ENCODE results near the gene SURF2. TPM values are rescaled to one million over a fixed set of nuclear protein-coding genes. Genes with fewer than 3 reads are reported as not detected.

The SURF2 gene
- total and polyA plus RNA-seq, 9 of the 15 experiments (the other 6 are each of a cell fraction or from before 2014, with no cell fraction given): 5.5 to 82.5 (median 21.3) TPM

- TF ChIP-seq ZFX (CRISPR knock-in tag; IDR thresholded peaks at IDR 0.05): peak; percentile 98
- TF ChIP-seq HLTF (IDR thresholded peaks at IDR 0.05): no peak
- TF ChIP-seq SMARCC2 (IDR thresholded peaks at IDR 0.05; ENCODE audit: low read depth): no peak
- TF ChIP-seq TAF15 (IDR thresholded peaks at IDR 0.05; ENCODE audit: low read depth, low read length): no peak
- no peak for TF ChIP-seq SREBF1 (IDR thresholded peaks at IDR 0.05; ENCODE audit: borderline replicate concordance, low read depth, low read length)
- TF ChIP-seq, protein P1, sequence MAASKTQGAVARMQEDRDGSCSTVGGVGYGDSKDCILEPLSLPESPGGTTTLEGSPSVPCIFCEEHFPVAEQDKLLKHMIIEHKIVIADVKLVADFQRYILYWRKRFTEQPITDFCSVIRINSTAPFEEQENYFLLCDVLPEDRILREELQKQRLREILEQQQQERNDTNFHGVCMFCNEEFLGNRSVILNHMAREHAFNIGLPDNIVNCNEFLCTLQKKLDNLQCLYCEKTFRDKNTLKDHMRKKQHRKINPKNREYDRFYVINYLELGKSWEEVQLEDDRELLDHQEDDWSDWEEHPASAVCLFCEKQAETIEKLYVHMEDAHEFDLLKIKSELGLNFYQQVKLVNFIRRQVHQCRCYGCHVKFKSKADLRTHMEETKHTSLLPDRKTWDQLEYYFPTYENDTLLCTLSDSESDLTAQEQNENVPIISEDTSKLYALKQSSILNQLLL (CRISPR knock-in tag; IDR thresholded peaks at IDR 0.05; ENCODE audit: borderline replicate concordance): no peak
- TF ChIP-seq MTA1 (IDR thresholded peaks at IDR 0.05; ENCODE audit: borderline replicate concordance): no peak
- TF ChIP-seq USF1 (CRISPR knock-in tag; IDR thresholded peaks at IDR 0.05): no peak; the same call in 1 of the 2 replicates
- TF ChIP-seq ZBTB9 (CRISPR knock-in tag; IDR thresholded peaks at IDR 0.05): no peak; the same call in 1 of the 2 replicates
- no peak for TF ChIP-seq ZSCAN32 (CRISPR knock-in tag; IDR thresholded peaks at IDR 0.05)
- no peak for TF ChIP-seq CGGBP1 (CRISPR knock-in tag; IDR thresholded peaks at IDR 0.05)
- TF ChIP-seq STAT5A (IDR thresholded peaks at IDR 0.05; ENCODE audit: borderline replicate concordance, low read length): no peak
- no peak for TF ChIP-seq ETS2 (tag; IDR thresholded peaks at IDR 0.05; ENCODE audit: borderline replicate concordance, poor library complexity, severe bottlenecking)
- TF ChIP-seq ZNF668 (CRISPR knock-in tag; IDR thresholded peaks at IDR 0.05): no peak
- no peak for TF ChIP-seq KAT8 (IDR thresholded peaks at IDR 0.05; ENCODE audit: low read depth)
- TF ChIP-seq, protein P2, sequence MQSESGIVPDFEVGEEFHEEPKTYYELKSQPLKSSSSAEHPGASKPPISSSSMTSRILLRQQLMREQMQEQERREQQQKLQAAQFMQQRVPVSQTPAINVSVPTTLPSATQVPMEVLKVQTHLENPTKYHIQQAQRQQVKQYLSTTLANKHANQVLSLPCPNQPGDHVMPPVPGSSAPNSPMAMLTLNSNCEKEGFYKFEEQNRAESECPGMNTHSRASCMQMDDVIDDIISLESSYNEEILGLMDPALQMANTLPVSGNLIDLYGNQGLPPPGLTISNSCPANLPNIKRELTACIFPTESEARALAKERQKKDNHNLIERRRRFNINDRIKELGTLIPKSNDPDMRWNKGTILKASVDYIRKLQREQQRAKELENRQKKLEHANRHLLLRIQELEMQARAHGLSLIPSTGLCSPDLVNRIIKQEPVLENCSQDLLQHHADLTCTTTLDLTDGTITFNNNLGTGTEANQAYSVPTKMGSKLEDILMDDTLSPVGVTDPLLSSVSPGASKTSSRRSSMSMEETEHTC (IDR thresholded peaks at IDR 0.05): no peak; the same call in 1 of the 2 replicates
- TF ChIP-seq RB1 (IDR thresholded peaks at IDR 0.05; ENCODE audit: low read depth): peak; percentile 64
- peak; percentile 85 for TF ChIP-seq RBM25 (IDR thresholded peaks at IDR 0.05; ENCODE audit: low read depth, low read length, severe bottlenecking)
- TF ChIP-seq LEF1 (IDR thresholded peaks at IDR 0.05): no peak
- peak; percentile 79 for TF ChIP-seq KDM5B (IDR thresholded peaks at IDR 0.05; ENCODE audit: insufficient replicate concordance, low read depth, low read length)
- TF ChIP-seq NR2C2 (CRISPR knock-in tag; IDR thresholded peaks at IDR 0.05): 0 out of 2 replicates have a peak, but pooled peaks have one; percentile 50
- TF ChIP-seq NR2C2 (tag; IDR thresholded peaks at IDR 0.05): peak; percentile 55
- no peak for TF ChIP-seq GTF2E2 (tag; IDR thresholded peaks at IDR 0.05)
Observed at GRCh38 chr9:133375724-133376654, 19.6 kb downstream of the SURF2 start, which contains the start of the genes STKLD1 and SURF4 (continued).
